ENCODE results near the gene ATG7. TPM values are rescaled to one million over a fixed set of nuclear protein-coding genes. Genes with fewer than 3 reads are reported as not detected.
A peak's percentile ranks its signal among the peaks of the same experiment; 100 is the strongest.

ATG7 gene
- total RNA-seq, 1 donor: 131 TPM

DNA sequence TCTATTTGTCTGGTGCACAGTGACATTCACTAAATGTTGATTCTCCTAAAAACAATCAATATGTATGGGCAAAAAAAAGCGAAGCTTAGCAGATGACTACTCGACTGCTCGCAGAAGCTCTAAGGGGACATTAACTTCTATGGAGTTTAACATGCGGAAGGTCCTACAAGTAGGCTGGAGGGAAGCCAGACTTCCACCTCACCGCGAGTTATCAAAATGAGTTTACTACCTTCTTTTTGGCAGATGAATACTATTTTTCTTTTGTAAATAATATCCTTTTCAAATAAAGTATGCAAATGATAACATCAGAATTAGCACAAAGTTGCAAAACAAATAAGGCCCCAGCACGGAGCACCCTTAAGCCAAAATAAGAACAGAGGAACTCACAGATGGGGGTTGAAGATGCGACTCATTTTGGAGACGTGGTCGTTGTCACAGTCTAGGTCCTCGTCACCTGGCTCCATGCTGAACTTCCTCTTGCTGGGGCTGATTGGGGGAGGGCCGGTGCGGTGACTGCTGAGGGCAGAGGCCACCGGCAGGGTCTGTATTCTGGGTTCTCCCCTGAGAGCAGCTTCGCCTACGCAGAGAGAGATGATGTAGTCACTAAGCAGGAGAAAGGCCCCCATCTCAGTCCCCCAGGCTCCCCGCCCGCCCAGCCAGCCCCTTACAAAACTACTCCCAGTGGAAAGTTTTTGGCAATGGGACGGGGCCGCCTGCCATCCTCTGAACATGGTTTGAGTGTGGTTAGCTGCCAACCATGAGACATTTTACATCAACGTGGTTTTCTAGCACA is 329.4 kb downstream of the ATG7 start:
- DNase-seq (ENCODE audit: low read depth): peak; percentile 59
- TF ChIP-seq, protein P1, sequence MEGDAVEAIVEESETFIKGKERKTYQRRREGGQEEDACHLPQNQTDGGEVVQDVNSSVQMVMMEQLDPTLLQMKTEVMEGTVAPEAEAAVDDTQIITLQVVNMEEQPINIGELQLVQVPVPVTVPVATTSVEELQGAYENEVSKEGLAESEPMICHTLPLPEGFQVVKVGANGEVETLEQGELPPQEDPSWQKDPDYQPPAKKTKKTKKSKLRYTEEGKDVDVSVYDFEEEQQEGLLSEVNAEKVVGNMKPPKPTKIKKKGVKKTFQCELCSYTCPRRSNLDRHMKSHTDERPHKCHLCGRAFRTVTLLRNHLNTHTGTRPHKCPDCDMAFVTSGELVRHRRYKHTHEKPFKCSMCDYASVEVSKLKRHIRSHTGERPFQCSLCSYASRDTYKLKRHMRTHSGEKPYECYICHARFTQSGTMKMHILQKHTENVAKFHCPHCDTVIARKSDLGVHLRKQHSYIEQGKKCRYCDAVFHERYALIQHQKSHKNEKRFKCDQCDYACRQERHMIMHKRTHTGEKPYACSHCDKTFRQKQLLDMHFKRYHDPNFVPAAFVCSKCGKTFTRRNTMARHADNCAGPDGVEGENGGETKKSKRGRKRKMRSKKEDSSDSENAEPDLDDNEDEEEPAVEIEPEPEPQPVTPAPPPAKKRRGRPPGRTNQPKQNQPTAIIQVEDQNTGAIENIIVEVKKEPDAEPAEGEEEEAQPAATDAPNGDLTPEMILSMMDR (IDR thresholded peaks at IDR 0.05; ENCODE audit: insufficient read depth, low read depth, low read length): no peak
- no peak overlapping the region for H3K4me3 ChIP-seq (ENCODE audit: low read depth, low read length)

DNA sequence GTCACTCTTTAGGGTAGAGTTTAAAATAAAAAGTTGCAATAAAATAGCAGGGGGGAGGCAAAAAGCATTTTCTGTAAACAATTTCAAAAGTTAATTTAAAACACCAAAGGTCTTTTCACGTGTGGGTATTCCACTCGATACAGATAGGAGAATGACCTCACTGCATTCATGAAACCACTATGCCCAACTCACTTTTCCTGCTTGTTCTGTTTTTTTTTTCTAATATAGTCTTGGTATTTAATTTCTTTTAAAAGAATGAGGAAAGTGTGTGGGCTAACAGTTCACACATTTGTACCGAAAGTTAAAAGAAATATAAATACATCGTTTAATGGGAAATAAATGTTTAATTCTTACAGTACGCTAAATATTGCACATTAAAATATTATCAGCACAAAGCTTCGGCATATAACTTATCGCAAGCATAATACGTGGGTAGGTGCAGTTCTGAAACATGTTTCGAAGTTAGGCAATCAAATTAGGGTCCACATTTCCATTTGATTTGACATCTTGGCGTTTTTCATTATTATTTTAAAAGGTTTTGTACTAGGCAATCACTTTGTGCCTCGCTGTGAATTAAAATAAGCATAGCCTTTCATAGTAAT is 330.1 kb downstream of the ATG7 start:
- TF ChIP-seq, protein P1 (IDR thresholded peaks at IDR 0.05; ENCODE audit: insufficient read depth, low read depth, low read length): no peak
- DNase-seq (ENCODE audit: low read depth): no peak
- H3K4me3 ChIP-seq (ENCODE audit: low read depth, low read length): no peak overlapping the region

DNA sequence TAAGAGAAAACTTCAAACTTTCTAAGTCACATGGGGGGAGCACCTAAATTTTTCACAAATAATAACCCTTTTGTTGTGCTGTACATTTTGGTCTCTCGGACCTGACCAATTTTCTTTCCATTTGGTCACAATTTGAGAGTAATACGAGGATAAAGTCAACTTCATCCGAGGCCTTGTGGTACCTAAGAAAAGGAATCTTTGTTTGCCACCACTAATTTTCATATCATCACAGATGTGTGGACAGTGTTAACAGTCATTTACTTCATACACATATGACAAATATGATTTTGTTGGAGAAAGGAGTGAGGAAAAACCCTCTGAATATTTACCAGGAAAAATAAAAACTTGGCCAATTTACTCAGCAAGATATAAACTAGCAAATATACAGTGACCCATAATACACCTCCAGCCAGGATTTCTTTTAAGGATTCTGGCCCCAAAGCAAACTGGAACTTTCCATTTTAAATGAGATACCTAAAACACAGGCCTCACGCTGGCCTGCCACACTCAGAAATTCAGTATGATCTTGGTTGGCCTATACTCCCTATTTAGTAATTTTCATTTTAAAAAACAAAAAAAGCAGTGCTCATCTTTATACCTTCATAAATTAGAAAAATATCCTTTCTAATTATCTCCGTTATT is 330.8 kb downstream of the ATG7 start:
- DNase-seq (ENCODE audit: low read depth): no peak
- peak overlapping the region; percentile 28 for H3K4me3 ChIP-seq (ENCODE audit: low read depth, low read length)
- TF ChIP-seq, protein P1 (IDR thresholded peaks at IDR 0.05; ENCODE audit: insufficient read depth, low read depth, low read length): no peak

DNA sequence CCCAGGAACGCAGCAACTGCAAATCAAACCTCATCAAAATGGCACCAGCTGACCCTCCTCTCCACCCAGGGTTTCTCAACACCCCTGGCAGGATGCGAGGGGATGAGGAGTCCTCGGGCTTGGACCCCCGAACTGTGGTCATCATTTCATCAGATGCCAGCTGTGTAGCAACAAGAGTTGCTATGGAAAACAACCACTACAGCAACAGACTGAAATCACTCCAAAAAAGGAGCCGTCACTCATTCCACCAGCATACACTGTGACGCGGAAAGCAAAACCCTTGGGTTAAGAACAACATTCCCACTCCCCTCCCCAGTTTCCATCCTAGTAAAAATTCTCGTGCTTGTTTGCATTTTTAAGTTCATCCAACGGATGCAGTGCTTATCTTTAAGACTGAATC is 331.4 kb downstream of the ATG7 start:
- TF ChIP-seq, protein P1 (IDR thresholded peaks at IDR 0.05; ENCODE audit: insufficient read depth, low read depth, low read length): no peak
- DNase-seq (ENCODE audit: low read depth): peak; percentile 98

DNA sequence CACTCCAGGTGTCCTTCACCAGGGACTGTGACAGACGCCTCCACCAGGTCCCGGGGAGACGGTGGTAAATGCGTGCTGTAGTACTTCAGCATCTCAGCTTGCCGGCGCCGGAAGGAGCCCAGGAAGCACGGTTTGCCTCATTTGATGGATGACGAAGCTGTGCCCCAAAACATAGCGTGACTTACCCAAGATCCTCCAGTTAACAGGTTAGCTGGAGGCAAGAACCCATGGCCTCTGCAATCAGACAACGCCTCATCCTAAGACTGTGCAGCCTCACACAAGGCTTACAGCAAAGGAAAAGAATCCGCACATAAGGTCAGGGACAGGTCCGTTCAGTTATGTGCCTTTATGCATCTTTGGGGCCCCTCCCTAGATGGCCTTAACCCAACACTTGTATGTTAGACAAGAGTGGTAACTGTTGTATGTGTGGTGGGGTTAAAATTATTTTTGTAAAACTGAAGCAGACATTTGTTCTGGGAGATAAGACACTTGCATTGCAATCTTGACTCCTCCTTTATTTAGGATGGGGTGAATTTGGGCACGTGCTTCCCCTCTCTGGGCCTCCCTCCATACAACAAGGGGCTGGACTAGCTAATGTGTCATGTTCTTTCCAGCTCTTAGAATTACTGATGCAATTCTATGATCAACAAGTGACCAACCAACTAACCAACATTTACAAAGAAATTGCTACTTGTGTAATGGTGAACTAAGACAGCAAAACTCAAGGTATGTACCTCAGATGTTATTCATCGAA is 332.1 kb downstream of the ATG7 start:
- peak overlapping the region; percentile 29 for H3K4me3 ChIP-seq (ENCODE audit: low read depth, low read length)
- DNase-seq (ENCODE audit: low read depth): peak; percentile 96
- TF ChIP-seq, protein P1 (IDR thresholded peaks at IDR 0.05; ENCODE audit: insufficient read depth, low read depth, low read length): no peak

More for the DNA sequence above, 331.4 kb downstream of the ATG7 start:
- peak overlapping the region; percentile 28 for H3K4me3 ChIP-seq (ENCODE audit: low read depth, low read length)

DNA sequence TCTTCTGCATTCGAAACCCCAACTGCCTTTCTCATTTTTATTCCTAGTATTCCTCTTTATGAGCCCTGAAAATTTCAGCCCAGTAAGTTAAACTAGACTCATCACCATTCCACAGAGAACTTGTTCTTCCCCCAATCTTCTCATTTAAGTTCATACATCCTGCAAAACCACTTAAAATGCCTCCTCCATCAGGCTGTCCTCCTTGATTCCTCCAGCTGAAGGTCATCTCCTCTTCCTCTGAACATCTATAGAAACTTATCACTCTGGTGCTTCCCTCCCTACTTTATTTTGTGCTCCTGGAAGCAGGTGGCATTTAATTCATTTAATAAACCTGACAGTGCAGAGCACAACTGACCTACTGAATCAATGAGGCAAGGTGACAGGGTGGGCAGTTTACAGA is 333.2 kb downstream of the ATG7 start:
- no peak for DNase-seq (ENCODE audit: low read depth)
- TF ChIP-seq, protein P1 (IDR thresholded peaks at IDR 0.05; ENCODE audit: insufficient read depth, low read depth, low read length): no peak

More for the DNA sequence above, 333.2 kb downstream of the ATG7 start:
- H3K4me3 ChIP-seq (ENCODE audit: low read depth, low read length): no peak overlapping the region

All from fibroblast of villous mesenchyme (primary cell).